AG09319 (cell line): ENCODE measurements around the gene PLXNC1.
"Not testable (repeated sequence)": the region's sequence is repeated elsewhere in the genome, so short reads cannot be mapped to it uniquely, and the experiment has no call there.

Source experiments
- DNase-seq: peaks from one replicate; pipeline ENCODE4 v3.0.0-alpha.2; 2010; ENCODE audit warnings: low read depth; ENCODE audit errors: extremely low read depth
- CTCF ChIP-seq: IDR thresholded peaks from 2 replicates; pipeline ENCODE4 v1.5.1; 2011; ENCODE audit warnings: low read depth, mild to moderate bottlenecking, inconsistent platforms, low read length, moderate library complexity

Gene PLXNC1

GRCh38 chr12:94299846-94300245, 151.5 kb downstream of the PLXNC1 start:
- no peak for TF ChIP-seq CTCF
- no peak for DNase-seq

GRCh38 chr12:94304012-94304411, 155.6 kb downstream of the PLXNC1 start:
- no peak for TF ChIP-seq CTCF

GRCh38 chr12:94304566-94305061, 156.2 kb downstream of the PLXNC1 start:
- DNase-seq: no peak

More at GRCh38 chr12:94304012-94304411, 155.6 kb downstream of the PLXNC1 start:
- DNase-seq: no peak

GRCh38 chr12:94305130-94305957, 157.0 kb downstream of the PLXNC1 start:
- TF ChIP-seq CTCF: no peak
- no peak for DNase-seq

More at GRCh38 chr12:94304566-94305061, 156.2 kb downstream of the PLXNC1 start:
- no peak for TF ChIP-seq CTCF

- DNase-seq: no peak
- no peak for TF ChIP-seq CTCF
Observed at GRCh38 chr12:94308612-94309011, 160.2 kb downstream of the PLXNC1 start.

- TF ChIP-seq CTCF: no peak
- DNase-seq: no peak
Observed at GRCh38 chr12:94309373-94309772, 161.0 kb downstream of the PLXNC1 start.

- no peak for TF ChIP-seq CTCF
Observed at GRCh38 chr12:94312378-94312777, 164.0 kb downstream of the PLXNC1 start.

GRCh38 chr12:94316600-94316999, 168.2 kb downstream of the PLXNC1 start:
- not testable (repeated sequence) for DNase-seq

More at GRCh38 chr12:94312378-94312777, 164.0 kb downstream of the PLXNC1 start:
- no peak for DNase-seq
